Heart left ventricle (tissue), 16 donors: ENCODE measurements around the gene KIAA1217. TPM values are rescaled to one million over a fixed set of nuclear protein-coding genes. Genes with fewer than 3 reads are reported as not detected.

Source experiments
- ATAC-seq, 4 donors: fragments of 200-7000 bp; cut with Tn5 transposase; one replicate each; pipeline ENCODE4 v1.9.1; 2020 to 2022; ENCODE audit warnings: moderate library complexity in 4 of 4, mild to moderate bottlenecking in 3 of 4, moderate number of reproducible peaks in 1 of 4
- DNase-seq, 5 donors: peaks; one replicate each; pipeline ENCODE4 v3.0.0-alpha.2; 2020
- H3K27ac ChIP-seq, 12 donors: fragments of 200-600 bp; sonication (generic) in 4 of 12; one replicate each; pipeline versions ENCODE4 v1.5.0 to v1.8.0; 2016 to 2022; ENCODE audit warnings: mild to moderate bottlenecking in 2 of 12
- H3K27me3 ChIP-seq, 9 donors: fragments of 200-600 bp; sonication (generic) in 2 of 9; one replicate each; pipeline versions ENCODE4 v1.5.1 to v1.8.0; 2016 to 2022; ENCODE audit warnings: mild to moderate bottlenecking in 3 of 9
- H3K36me3 ChIP-seq, 9 donors: fragments of 200-600 bp; sonication (generic) in 2 of 9; one replicate each; pipeline versions ENCODE4 v1.5.0 to v1.8.0; 2018 to 2022; ENCODE audit warnings: mild to moderate bottlenecking in 2 of 9
- H3K4me1 ChIP-seq, 12 donors: fragments of 200-600 bp; sonication (generic) in 4 of 12; one replicate each; pipeline versions ENCODE4 v1.5.0 to v1.8.0; 2016 to 2022; ENCODE audit warnings: mild to moderate bottlenecking in 3 of 12
- H3K4me3 ChIP-seq, 12 donors: fragments of 200-600 bp; sonication (generic) in 4 of 12; one replicate each; pipeline versions ENCODE4 v1.5.0 to v1.8.0; 2017 to 2022; ENCODE audit warnings: mild to moderate bottlenecking in 9 of 12, moderate library complexity in 4 of 12
- H3K9me3 ChIP-seq, 12 donors: fragments of 200-600 bp; sonication (generic) in 4 of 12; one replicate each; pipeline versions ENCODE4 v1.5.0 to v1.8.0; 2016 to 2022; ENCODE audit warnings: mild to moderate bottlenecking in 1 of 12
- POLR2A ChIP-seq, 2 donors: fragments of 450-650 bp; IDR thresholded peaks; one replicate each; pipeline ENCODE4 v1.6.1; 2017; ENCODE audit warnings: antibody characterized with exemption in 2 of 2, mild to moderate bottlenecking in 2 of 2, moderate library complexity in 2 of 2
- WGBS, 4 donors: extraction: QIAGEN DNeasy Blood & Tissue Kit in 2 of 4; methylation state at CpG; one replicate each; pipeline versions ENCODE4 v1.1.5 to v1.1.7; 2013 to 2018; 5-methylcytosine and 5-hydroxymethylcytosine counted together
- intact Hi-C, 10 donors: fragments of 100-400 bp; cut with DNase I; formaldehyde crosslinking; loops; one replicate each; pipeline versions ENCODE4 v1.11.1 to v1.14.2; 2022
- polyA plus RNA-seq, 2 donors: library from polyadenylated mRNA; stranded (reverse); fragments of 200-250 nt; gene quantifications; one replicate each; pipeline ENCODE4 v1.2.3, GENCODE V29; 2013
- total RNA-seq, 9 donors: library from RNA; depleted of rRNA in 2 of 9; stranded (reverse); fragments of >200 nt in 2 of 9; fragmentation: NEBNext Ultra II Directional in 3 of 9; extraction: Animal tissue kit (Norgen Biotek cat#: 25700) in 3 of 9; gene quantifications; one replicate each; pipeline versions ENCODE4 v1.1.0 to v1.2.4, GENCODE V29; 2016 to 2023
- TF ChIP-seq, protein P1 (sequence below), 12 donors: fragments of 200-600 bp; sonication (generic) in 4 of 12; IDR thresholded peaks; one replicate each; pipeline versions ENCODE4 v1.5.0 to v1.8.0; 2018 to 2022; ENCODE audit warnings: antibody characterized with exemption in 12 of 12, mild to moderate bottlenecking in 5 of 12
- donor health status: ischemic (EF 13 %, LVEDD 7.1; RV severe dilation, severe dysfunction).
- donor health status: healthy with polysubstance abuse.
- donor health status: DM: no; HTN: yes; CAD: no.
- donor health status: DM: no; HTN: no; CAD: no.
- donor health status: ischemic (EF 25% LVEDD 6.9; RV normal size, moderate dysfunction).
- donor health status: ischemic (EF 25% LVEDD 5.7; RV mildly dilated, moderate dysfunction).
- donor health status: healthy.
- donor health status: DM: yes; HTN: yes; CAD: no.
- donor health status: ischemic (EF 35%, LVEDD 5.7; RV mildly dilated, moderate dysfunction).
- donor health status: nonischemic (EF 11% LVEDD 7.7; RV severe dilation, severe dysfunction).
- donor health status: DM: yes; HTN: yes; CAD: no.
- donor health status: PGD.
- donor health status: ischemic (EF 29% LVEDD 5.4; RV normal size, mild dysfunction).
- donor health status: nonischemic (EF 23%, LVEDD 6.1; RV moderate dilation, normal function).

The KIAA1217 gene
- total and polyA plus RNA-seq, 11 donors: 12.7 to 66.7 (median 33.5) TPM

GRCh38 chr10:24545585-24545984 is 336.6 kb downstream of the KIAA1217 start:
- 96 to 98% (median 97%) methylated on average over 3 of the region's 3 CpGs for WGBS, 4 donors
- no peak overlapping the region for H3K27ac ChIP-seq
- ATAC-seq (no peak), DNase-seq (no peak)
- no peaks in the 10 kb centered on the region for H3K27me3 ChIP-seq
- peaks cover 0 to 81% (median 50%) of the 10 kb centered on the region in 9 donors for H3K36me3 ChIP-seq
- no peaks in the 10 kb centered on the region for H3K4me1 ChIP-seq
- TF ChIP-seq, protein P1, sequence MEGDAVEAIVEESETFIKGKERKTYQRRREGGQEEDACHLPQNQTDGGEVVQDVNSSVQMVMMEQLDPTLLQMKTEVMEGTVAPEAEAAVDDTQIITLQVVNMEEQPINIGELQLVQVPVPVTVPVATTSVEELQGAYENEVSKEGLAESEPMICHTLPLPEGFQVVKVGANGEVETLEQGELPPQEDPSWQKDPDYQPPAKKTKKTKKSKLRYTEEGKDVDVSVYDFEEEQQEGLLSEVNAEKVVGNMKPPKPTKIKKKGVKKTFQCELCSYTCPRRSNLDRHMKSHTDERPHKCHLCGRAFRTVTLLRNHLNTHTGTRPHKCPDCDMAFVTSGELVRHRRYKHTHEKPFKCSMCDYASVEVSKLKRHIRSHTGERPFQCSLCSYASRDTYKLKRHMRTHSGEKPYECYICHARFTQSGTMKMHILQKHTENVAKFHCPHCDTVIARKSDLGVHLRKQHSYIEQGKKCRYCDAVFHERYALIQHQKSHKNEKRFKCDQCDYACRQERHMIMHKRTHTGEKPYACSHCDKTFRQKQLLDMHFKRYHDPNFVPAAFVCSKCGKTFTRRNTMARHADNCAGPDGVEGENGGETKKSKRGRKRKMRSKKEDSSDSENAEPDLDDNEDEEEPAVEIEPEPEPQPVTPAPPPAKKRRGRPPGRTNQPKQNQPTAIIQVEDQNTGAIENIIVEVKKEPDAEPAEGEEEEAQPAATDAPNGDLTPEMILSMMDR (IDR thresholded peaks at IDR 0.05): no peak
- TF ChIP-seq POLR2A (IDR thresholded peaks at IDR 0.05): no peak
- no peaks in the 10 kb centered on the region for H3K9me3 ChIP-seq
- intact Hi-C loops: loop anchor here in 1 of 10 donors (10.0 kb wide), 1 partner anchor 59 kb away; no protein-coding TSS in a partner anchor
- no peak overlapping the region for H3K4me3 ChIP-seq

- Histone ChIP-seq H3K4me3 (no peak overlapping the region), H3K36me3 (peaks cover 0 to 32% (median 8%) of the 10 kb centered on the region in 9 donors), H3K9me3 (no peaks in the 10 kb centered on the region), H3K27me3 (peaks cover 0 to 5% (median 0%) of the 10 kb centered on the region in 9 donors), H3K27ac (no peak overlapping the region), H3K4me1 (no peaks in the 10 kb centered on the region)
- TF ChIP-seq POLR2A (IDR thresholded peaks at IDR 0.05): no peak
- TF ChIP-seq, protein P1 (IDR thresholded peaks at IDR 0.05): no peak
- intact Hi-C loops: loop anchor here in 1 of 10 donors (10.0 kb wide), 1 partner anchor 1396 kb away; no protein-coding TSS in a partner anchor
- WGBS, 4 donors: 82 to 94% (median 89%) methylated on average over 10 of the region's 10 CpGs
- DNase-seq (no peak), ATAC-seq (no peak)
Observed at GRCh38 chr10:24550680-24551079, 341.7 kb downstream of the KIAA1217 start.

DNA sequence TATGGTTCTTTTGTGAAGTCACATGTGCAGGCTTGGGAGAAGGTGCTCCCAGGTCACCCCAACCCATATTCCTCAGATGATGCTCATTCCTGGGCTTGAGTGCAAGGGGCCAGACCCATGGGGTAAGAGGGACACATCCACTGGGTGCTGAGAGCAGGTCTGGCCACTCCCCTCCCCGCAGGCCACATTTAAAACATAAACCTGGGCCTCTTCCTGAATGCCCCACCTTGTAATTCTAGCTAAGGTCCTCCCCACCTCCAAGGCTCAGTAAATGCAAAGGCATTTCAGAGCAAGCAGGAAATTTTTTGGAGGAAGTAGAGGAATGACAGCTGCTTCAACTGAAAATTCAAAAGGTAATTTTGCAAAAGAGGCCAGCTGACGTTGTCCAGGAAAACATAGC is 342.2 kb downstream of the KIAA1217 start:
- no peak overlapping the region for H3K27ac ChIP-seq
- DNase-seq (no peak), ATAC-seq (no peak)
- 60 to 88% (median 77%) methylated on average over 2 of the region's 2 CpGs for WGBS, 4 donors
- peaks cover 0 to 5% (median 0%) of the 10 kb centered on the region in 9 donors for H3K27me3 ChIP-seq
- intact Hi-C loops: loop anchor here in 1 of 10 donors (10.0 kb wide), 1 partner anchor 1396 kb away; no protein-coding TSS in a partner anchor
- no peaks in the 10 kb centered on the region for H3K4me1 ChIP-seq
- H3K9me3 ChIP-seq: no peaks in the 10 kb centered on the region
- H3K36me3 ChIP-seq: peaks cover 0 to 27% (median 3%) of the 10 kb centered on the region in 9 donors
- no peak overlapping the region for H3K4me3 ChIP-seq
- TF ChIP-seq, protein P1 (IDR thresholded peaks at IDR 0.05): no peak
- no peak for TF ChIP-seq POLR2A (IDR thresholded peaks at IDR 0.05)

GRCh38 chr10:24552346-24553016 is 343.5 kb downstream of the KIAA1217 start:
- no peak for TF ChIP-seq POLR2A (IDR thresholded peaks at IDR 0.05)
- TF ChIP-seq, protein P1 (IDR thresholded peaks at IDR 0.05): peak in 5 of 12 donors; percentile 10 to 27 (median 13)
- Histone ChIP-seq H3K4me1 (peaks cover 0 to 11% (median 4%) of the 10 kb centered on the region in 12 donors), H3K27me3 (peaks cover 0 to 5% (median 0%) of the 10 kb centered on the region in 9 donors), H3K36me3 (peaks cover 0 to 15% (median 0%) of the 10 kb centered on the region in 9 donors), H3K9me3 (no peaks in the 10 kb centered on the region), H3K4me3 (no peak overlapping the region), H3K27ac (no peak overlapping the region)
- whole genome bisulfite sequencing, 4 donors: 51 to 61% (median 57%) methylated on average over 21 to 22 of the region's 22 CpGs
- intact Hi-C loops: loop anchor here in 1 of 10 donors (10.0 kb wide), 1 partner anchor 1398 kb away; no protein-coding TSS in a partner anchor
- ATAC-seq (peak in 2 of 4 donors; percentile 33 to 40), DNase-seq (no peak)
